ENCODE data around the gene ELMO1.

Gene ELMO1

GRCh38 chr7:37084303-37084702 lies 364.4 kb downstream of the ELMO1 start:
- DNase-seq: no peak

GRCh38 chr7:37083311-37084096 lies 365.2 kb downstream of the ELMO1 start:
- peak; percentile 93 for DNase-seq

GRCh38 chr7:37081436-37081835 lies 367.2 kb downstream of the ELMO1 start:
- DNase-seq: peak; percentile 17

- no peak for DNase-seq
These were observed 369.2 kb downstream of the ELMO1 start for GRCh38 chr7:37079420-37079819.

GRCh38 chr7:37076668-37077067 lies 372.0 kb downstream of the ELMO1 start:
- DNase-seq: no peak

- DNase-seq: no peak
These were observed 374.3 kb downstream of the ELMO1 start for GRCh38 chr7:37074370-37074769.

- no peak for DNase-seq
These were observed 377.5 kb downstream of the ELMO1 start for GRCh38 chr7:37071124-37071523.

GRCh38 chr7:37070471-37070870 lies 378.2 kb downstream of the ELMO1 start:
- no peak for DNase-seq

- DNase-seq: no peak
These were observed 378.6 kb downstream of the ELMO1 start for GRCh38 chr7:37070031-37070430.

- no peak for DNase-seq
These were observed 379.3 kb downstream of the ELMO1 start for GRCh38 chr7:37069336-37069735.

GRCh38 chr7:37068902-37069301 lies 379.8 kb downstream of the ELMO1 start:
- DNase-seq: no peak

GRCh38 chr7:37068038-37068437 lies 380.6 kb downstream of the ELMO1 start:
- DNase-seq: no peak

- DNase-seq: peak; percentile 26
These were observed 382.8 kb downstream of the ELMO1 start for GRCh38 chr7:37065779-37066271.

GRCh38 chr7:37062560-37062859 lies 386.2 kb downstream of the ELMO1 start:
- DNase-seq: no peak

GRCh38 chr7:37061849-37062559 lies 386.7 kb downstream of the ELMO1 start:
- DNase-seq: no peak

GRCh38 chr7:37056234-37056912 lies 392.3 kb downstream of the ELMO1 start:
- DNase-seq: no peak

- no peak for DNase-seq
These were observed 393.9 kb downstream of the ELMO1 start for GRCh38 chr7:37054624-37055241.

- peak; percentile 64 for DNase-seq
These were observed 396.0 kb downstream of the ELMO1 start for GRCh38 chr7:37052705-37053104.

- no peak for DNase-seq
These were observed 397.9 kb downstream of the ELMO1 start for GRCh38 chr7:37050801-37051200.

- DNase-seq: no peak
These were observed 400.0 kb downstream of the ELMO1 start for GRCh38 chr7:37048674-37049073.

- DNase-seq: no peak
These were observed 401.4 kb downstream of the ELMO1 start for GRCh38 chr7:37047260-37047659.

GRCh38 chr7:37046531-37047079 lies 402.1 kb downstream of the ELMO1 start:
- no peak for DNase-seq

GRCh38 chr7:37045681-37046179 lies 402.9 kb downstream of the ELMO1 start:
- no peak for DNase-seq

Measured in fibroblast of skin of scalp (primary cell).